Measurements from ENCODE around the gene GRIK1.

- no peak for TF ChIP-seq POLR2AphosphoS5 (IDR thresholded peaks at IDR 0.05; ENCODE audit: borderline replicate concordance, low read depth, low read length)
- TF ChIP-seq EZH2 (IDR thresholded peaks at IDR 0.05), result no peak
Observed at GRCh38 chr21:29805105-29805504, 134.7 kb downstream of the GRIK1 start.

All from SK-N-MC (cell line).